GM12874 (cell line): Measurements from ENCODE around the gene DEFB112.

ENCODE experiments used
- TF ChIP-seq, protein P1 (sequence below): IDR thresholded peaks from 2 replicates; pipeline ENCODE4 v1.5.1; 2011; ENCODE audit warnings: low read depth, mild to moderate bottlenecking, control low read depth, low read length, moderate library complexity; ENCODE audit not compliant: insufficient read depth

The DEFB112 gene

DNA sequence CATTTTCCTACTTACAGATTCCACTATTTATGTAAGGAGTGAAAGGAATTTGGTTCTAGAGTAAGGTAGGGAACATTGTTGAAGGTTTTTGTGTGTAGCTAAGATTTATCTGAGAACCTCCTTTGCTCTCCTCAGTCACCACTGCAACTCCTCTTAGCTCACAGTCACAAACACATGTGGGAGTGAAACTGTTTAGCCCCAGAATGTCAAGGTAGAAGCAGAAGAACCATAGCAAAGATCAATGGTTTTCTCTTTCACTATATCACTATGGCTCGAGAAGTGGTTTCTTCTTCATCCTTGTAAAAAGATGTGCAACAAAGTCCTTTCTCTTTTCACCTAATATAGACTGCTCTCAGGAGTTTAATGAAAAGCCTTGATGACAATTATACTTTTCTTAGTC, 6.5 kb upstream of the DEFB112 start:
- TF ChIP-seq, protein P1, sequence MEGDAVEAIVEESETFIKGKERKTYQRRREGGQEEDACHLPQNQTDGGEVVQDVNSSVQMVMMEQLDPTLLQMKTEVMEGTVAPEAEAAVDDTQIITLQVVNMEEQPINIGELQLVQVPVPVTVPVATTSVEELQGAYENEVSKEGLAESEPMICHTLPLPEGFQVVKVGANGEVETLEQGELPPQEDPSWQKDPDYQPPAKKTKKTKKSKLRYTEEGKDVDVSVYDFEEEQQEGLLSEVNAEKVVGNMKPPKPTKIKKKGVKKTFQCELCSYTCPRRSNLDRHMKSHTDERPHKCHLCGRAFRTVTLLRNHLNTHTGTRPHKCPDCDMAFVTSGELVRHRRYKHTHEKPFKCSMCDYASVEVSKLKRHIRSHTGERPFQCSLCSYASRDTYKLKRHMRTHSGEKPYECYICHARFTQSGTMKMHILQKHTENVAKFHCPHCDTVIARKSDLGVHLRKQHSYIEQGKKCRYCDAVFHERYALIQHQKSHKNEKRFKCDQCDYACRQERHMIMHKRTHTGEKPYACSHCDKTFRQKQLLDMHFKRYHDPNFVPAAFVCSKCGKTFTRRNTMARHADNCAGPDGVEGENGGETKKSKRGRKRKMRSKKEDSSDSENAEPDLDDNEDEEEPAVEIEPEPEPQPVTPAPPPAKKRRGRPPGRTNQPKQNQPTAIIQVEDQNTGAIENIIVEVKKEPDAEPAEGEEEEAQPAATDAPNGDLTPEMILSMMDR: no peak

DNA sequence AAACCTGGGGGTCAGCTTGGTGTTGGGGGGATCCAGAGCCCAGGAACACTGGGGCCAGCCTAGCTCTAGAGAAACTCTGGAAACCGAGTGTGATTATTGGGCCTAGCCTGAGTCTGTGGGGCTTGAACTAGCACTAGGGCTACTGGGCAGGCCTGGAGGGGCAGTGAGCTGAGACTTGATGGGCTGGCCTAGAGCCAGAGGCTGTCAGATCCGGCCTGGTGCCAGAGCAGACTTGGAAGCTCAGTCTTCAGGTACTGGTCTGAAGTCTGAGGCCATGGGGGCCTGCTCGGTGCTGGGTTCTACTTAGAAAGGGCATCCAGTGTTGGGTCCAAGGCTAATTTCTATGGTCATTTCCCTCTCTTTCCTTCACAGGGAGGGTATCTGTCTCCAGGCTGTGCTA, 2.7 kb downstream of the DEFB112 start:
- TF ChIP-seq, protein P1: no peak

DNA sequence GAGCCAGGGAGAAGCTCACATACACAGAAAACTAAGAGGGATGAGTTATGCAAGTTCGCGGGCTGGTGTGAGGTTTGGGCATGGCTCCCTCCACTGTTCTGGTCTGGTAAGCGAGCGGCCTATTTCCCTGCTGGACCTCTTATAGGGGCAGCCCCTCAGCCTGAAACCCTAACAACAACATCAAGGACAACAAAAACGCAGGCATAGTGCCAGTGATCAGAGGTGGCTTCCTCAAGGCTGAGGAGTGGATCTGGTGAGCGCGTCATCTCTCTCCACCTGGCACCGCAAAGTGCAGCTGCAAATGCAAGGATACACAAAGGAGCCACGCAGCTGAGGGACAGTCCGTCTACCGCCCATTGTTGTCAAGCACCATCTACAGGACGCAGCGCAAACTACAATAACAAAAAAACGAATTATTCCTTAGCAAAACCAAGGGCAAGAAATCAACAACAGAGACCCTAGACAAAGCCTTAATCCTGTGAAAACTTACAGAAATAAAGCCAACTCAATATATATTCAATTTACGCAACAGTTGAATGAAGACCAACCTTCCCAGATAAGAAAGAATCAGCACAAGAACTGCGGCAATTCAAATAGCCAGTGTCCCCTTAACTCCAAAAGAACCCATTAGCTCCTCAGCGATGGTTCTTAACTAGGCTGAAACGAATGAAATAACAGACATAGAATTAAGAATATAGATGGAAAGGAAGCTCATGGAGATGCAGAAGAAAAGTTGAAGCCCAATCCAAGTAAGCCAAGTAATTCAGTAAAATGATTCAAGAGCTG, 18.8 kb downstream of the DEFB112 start:
- TF ChIP-seq, protein P1: peak; percentile 57

DNA sequence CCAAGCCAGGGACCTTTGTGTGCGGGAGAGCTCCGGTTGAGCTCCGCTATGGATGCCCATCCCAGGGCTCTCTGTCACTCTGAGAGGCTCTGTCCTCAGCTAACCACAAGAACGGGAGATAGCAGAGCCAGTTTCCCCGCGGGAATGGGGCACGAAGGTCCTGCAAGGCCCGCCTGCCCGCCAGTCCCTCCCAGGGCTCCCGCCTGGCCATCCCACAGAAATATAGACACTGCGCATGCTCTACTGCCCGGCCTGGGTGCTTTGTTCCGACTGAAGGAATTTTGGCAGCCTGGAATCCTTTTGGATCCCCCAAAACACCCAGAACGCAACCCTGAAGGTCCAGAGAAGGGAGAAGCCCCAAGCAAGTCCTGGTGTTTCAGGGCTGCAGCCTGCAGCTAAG, 19.4 kb downstream of the DEFB112 start:
- TF ChIP-seq, protein P1: no peak

DNA sequence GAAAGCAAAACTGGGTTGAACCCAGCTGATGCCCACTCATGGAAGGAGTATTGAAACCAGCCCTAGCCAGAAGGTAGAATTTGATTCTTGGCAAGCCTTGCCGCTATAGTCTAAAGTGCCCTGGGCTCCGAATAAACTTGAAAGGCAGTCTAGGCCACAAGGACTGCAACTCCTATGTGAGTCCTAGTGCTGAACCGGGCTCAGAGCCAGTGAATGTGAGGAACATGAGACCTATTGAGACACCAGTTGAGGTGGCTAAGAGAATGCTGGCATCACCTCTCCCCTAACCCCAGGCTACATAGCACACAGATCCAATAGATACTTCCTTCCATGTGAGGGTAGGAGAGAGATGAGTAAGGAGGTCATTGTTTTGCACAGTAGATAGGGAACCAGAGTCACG, 24.5 kb downstream of the DEFB112 start:
- TF ChIP-seq, protein P1: no peak

DNA sequence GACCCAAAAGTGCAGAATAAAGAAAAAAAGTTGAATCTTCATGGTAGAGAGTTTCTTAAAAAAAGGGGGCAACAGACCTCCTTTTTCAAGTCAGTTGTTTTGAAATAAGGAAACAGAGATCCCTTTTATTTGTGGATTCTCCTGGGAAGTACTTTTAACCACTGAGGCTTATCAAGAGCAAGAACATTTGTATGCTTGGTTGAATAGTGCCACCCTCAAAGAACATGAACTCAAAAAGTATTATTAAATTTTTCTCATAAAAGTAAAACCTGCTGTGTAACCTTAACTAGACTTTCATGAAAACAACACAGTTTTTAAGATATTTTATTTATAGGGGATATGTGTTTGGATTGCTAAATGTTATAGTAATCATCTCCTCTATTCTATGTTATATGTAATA, 27.8 kb downstream of the DEFB112 start, which contains the start of gene DEFB110:
Gene DEFB110, minus strand, starts transcription at position 101 of the 400 bp plus-strand sequence. Its CDS starts 59 bp downstream, at position 42.
- TF ChIP-seq, protein P1: no peak

DNA sequence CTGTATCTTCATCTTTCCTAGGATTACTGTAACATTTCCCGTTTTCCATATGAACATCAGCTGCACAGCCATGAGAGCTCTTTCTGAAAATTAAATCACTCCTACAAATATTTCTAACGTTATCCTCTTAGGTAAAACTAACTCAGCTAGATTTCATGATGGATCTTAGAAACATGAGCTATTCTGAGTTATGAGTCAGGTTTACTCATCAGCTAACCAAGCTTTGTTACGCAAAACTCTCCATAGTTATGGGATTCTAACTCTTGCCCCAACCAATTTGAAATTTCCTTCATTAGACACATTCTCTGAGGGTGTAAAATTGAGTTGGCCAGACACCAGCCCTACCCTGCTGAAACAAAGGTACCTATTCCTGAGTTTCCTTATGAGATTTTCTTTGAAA, 41.9 kb downstream of the DEFB112 start:
- TF ChIP-seq, protein P1: no peak
